ENCODE results near the gene ACACA.

ACACA gene

GRCh38 chr17:37432671-37433070 lies 26.0 kb upstream of the ACACA start:
- no peak overlapping the region for H3K4me2 ChIP-seq (ENCODE audit: low read depth, low read length, poor library complexity, severe bottlenecking)
- no peaks in the 10 kb centered on the region for H3K4me1 ChIP-seq (ENCODE audit: insufficient read depth, low read length, poor library complexity, severe bottlenecking)
- H3K9me3 ChIP-seq (ENCODE audit: insufficient read depth, low read depth, low read length) = no peaks in the 10 kb centered on the region
- no peak overlapping the region for H2AFZ ChIP-seq (ENCODE audit: low read length)
- H4K20me1 ChIP-seq (ENCODE audit: insufficient read depth, low read length, poor library complexity, severe bottlenecking) = no peaks in the 10 kb centered on the region
- H3K27me3 ChIP-seq (ENCODE audit: insufficient read depth, low read length, poor library complexity, severe bottlenecking) = no peaks in the 10 kb centered on the region
- H3K9me2 ChIP-seq (replicated peaks; ENCODE audit: low read depth, low read length) = no peaks in the 10 kb centered on the region
- no peaks in the 10 kb centered on the region for H3K79me2 ChIP-seq (ENCODE audit: insufficient read depth, low read length)
- no peaks in the 10 kb centered on the region for H3F3A ChIP-seq (ENCODE audit: low read depth)
- no peak for TF ChIP-seq CTCF (conservative IDR thresholded peaks at IDR 0.05; ENCODE audit: low read length)
- no peak for TF ChIP-seq EZH2phosphoT487 (IDR thresholded peaks at IDR 0.05; ENCODE audit: borderline replicate concordance)
- peaks cover 36% of the 10 kb centered on the region; the same call in 1 of the 2 replicates for H3K36me3 ChIP-seq (ENCODE audit: insufficient read depth, low read length)
- H3K9ac ChIP-seq (ENCODE audit: low read depth, low read length, poor library complexity, severe bottlenecking) = no peak overlapping the region
- H3K4me3 ChIP-seq (ENCODE audit: low read length, poor library complexity, severe bottlenecking) = no peak overlapping the region

GRCh38 chr17:37430051-37430627 lies 23.5 kb upstream of the ACACA start:
- no peak overlapping the region for H3K9ac ChIP-seq (ENCODE audit: low read depth, low read length, poor library complexity, severe bottlenecking)
- no peaks in the 10 kb centered on the region for H3K27me3 ChIP-seq (ENCODE audit: insufficient read depth, low read length, poor library complexity, severe bottlenecking)
- no peaks in the 10 kb centered on the region for H3K9me3 ChIP-seq (ENCODE audit: insufficient read depth, low read depth, low read length)
- H3K4me1 ChIP-seq (ENCODE audit: insufficient read depth, low read length, poor library complexity, severe bottlenecking) = no peaks in the 10 kb centered on the region
- peaks cover 56% of the 10 kb centered on the region for H3K36me3 ChIP-seq (ENCODE audit: insufficient read depth, low read length)
- H3K9me2 ChIP-seq (replicated peaks; ENCODE audit: low read depth, low read length) = no peaks in the 10 kb centered on the region
- no peaks in the 10 kb centered on the region for H3K79me2 ChIP-seq (ENCODE audit: insufficient read depth, low read length)
- TF ChIP-seq CTCF (conservative IDR thresholded peaks at IDR 0.05; ENCODE audit: low read length) (no peak), EZH2phosphoT487 (IDR thresholded peaks at IDR 0.05; ENCODE audit: borderline replicate concordance) (no peak)
- H2AFZ ChIP-seq (ENCODE audit: low read length) = no peak overlapping the region
- no peaks in the 10 kb centered on the region for H4K20me1 ChIP-seq (ENCODE audit: insufficient read depth, low read length, poor library complexity, severe bottlenecking)
- no peaks in the 10 kb centered on the region for H3F3A ChIP-seq (ENCODE audit: low read depth)
- no peak overlapping the region for H3K4me3 ChIP-seq (ENCODE audit: low read length, poor library complexity, severe bottlenecking)
- no peak overlapping the region for H3K4me2 ChIP-seq (ENCODE audit: low read depth, low read length, poor library complexity, severe bottlenecking)

- no peak overlapping the region for H3K4me2 ChIP-seq (ENCODE audit: low read depth, low read length, poor library complexity, severe bottlenecking)
- H4K20me1 ChIP-seq (ENCODE audit: insufficient read depth, low read length, poor library complexity, severe bottlenecking) = no peaks in the 10 kb centered on the region
- H3K9me3 ChIP-seq (ENCODE audit: insufficient read depth, low read depth, low read length) = no peaks in the 10 kb centered on the region
- H3K36me3 ChIP-seq (ENCODE audit: insufficient read depth, low read length) = peaks cover 61% of the 10 kb centered on the region
- TF ChIP-seq CTCF (conservative IDR thresholded peaks at IDR 0.05; ENCODE audit: low read length) (no peak), EZH2phosphoT487 (IDR thresholded peaks at IDR 0.05; ENCODE audit: borderline replicate concordance) (no peak)
- no peak overlapping the region for H2AFZ ChIP-seq (ENCODE audit: low read length)
- no peaks in the 10 kb centered on the region for H3K9me2 ChIP-seq (replicated peaks; ENCODE audit: low read depth, low read length)
- H3K27me3 ChIP-seq (ENCODE audit: insufficient read depth, low read length, poor library complexity, severe bottlenecking) = no peaks in the 10 kb centered on the region
- H3K4me1 ChIP-seq (ENCODE audit: insufficient read depth, low read length, poor library complexity, severe bottlenecking) = no peaks in the 10 kb centered on the region
- no peak overlapping the region for H3K9ac ChIP-seq (ENCODE audit: low read depth, low read length, poor library complexity, severe bottlenecking)
- no peaks in the 10 kb centered on the region for H3F3A ChIP-seq (ENCODE audit: low read depth)
- no peaks in the 10 kb centered on the region for H3K79me2 ChIP-seq (ENCODE audit: insufficient read depth, low read length)
- no peak overlapping the region for H3K4me3 ChIP-seq (ENCODE audit: low read length, poor library complexity, severe bottlenecking)
These were observed 22.8 kb upstream of the ACACA start for GRCh38 chr17:37429453-37429852.

Measured in Loucy (cell line).